OCI-LY1 (cell line): Measurements from ENCODE around the gene AIP.
"Not testable (repeated sequence)": the region's sequence is repeated elsewhere in the genome, so short reads cannot be mapped to it uniquely, and the experiment has no call there.

ENCODE experiments used
- EZH2 ChIP-seq: fragments of 200-600 bp; sonication (generic), shearing (Covaris generic); IDR thresholded peaks from 2 replicates; pipeline ENCODE4 v1.8.0; 2017; ENCODE audit warnings: borderline replicate concordance, mixed run types, mild to moderate bottlenecking, antibody characterized with exemption, low read length, moderate library complexity, mixed read lengths
- TF ChIP-seq, protein P1 (sequence below): fragments of 200-600 bp; sonication (generic), shearing (Covaris generic); IDR thresholded peaks from 2 replicates; pipeline ENCODE4 v1.5.1; 2017; ENCODE audit warnings: mild to moderate bottlenecking, antibody characterized with exemption, low read length, moderate library complexity, mixed read lengths

DNA sequence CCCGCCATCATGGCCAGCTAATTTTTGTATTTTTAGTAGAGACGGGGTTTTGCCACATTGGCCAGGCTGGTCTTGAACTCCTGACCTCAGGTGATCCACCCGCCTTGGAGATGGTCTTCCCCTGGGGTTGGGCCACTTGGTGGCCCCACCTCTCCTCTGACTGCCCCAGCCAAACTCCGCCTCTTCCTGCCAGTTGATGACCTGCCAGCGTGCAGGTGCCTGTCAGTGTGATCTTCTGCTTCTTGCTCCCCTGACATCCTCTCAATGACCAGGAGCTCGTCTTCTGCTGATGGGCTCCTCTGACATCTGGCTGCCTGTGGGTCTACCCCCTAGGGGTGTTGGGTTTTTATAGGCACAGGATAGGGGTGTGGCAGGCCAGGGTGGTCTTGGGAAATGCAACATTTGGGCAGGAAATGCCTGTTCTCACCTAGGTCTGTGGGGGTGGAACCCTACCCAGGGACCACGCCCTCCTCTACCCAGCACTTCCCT, 3.1 kb downstream of the AIP start:
- TF ChIP-seq, protein P1, sequence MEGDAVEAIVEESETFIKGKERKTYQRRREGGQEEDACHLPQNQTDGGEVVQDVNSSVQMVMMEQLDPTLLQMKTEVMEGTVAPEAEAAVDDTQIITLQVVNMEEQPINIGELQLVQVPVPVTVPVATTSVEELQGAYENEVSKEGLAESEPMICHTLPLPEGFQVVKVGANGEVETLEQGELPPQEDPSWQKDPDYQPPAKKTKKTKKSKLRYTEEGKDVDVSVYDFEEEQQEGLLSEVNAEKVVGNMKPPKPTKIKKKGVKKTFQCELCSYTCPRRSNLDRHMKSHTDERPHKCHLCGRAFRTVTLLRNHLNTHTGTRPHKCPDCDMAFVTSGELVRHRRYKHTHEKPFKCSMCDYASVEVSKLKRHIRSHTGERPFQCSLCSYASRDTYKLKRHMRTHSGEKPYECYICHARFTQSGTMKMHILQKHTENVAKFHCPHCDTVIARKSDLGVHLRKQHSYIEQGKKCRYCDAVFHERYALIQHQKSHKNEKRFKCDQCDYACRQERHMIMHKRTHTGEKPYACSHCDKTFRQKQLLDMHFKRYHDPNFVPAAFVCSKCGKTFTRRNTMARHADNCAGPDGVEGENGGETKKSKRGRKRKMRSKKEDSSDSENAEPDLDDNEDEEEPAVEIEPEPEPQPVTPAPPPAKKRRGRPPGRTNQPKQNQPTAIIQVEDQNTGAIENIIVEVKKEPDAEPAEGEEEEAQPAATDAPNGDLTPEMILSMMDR = not testable (repeated sequence)
- not testable (repeated sequence) for TF ChIP-seq EZH2
